Activated CD8-positive, alpha-beta memory T cell treated with anti-CD3 and anti-CD28 coated beads for 24 hours (primary cell): ENCODE data around the gene TMEM185B.
"Not testable (repeated sequence)": the region's sequence is repeated elsewhere in the genome, so short reads cannot be mapped to it uniquely, and the experiment has no call there.

Source experiments
- DNase-seq: peaks from one replicate; pipeline ENCODE4 v3.0.0-alpha.2; 2020

The TMEM185B gene

GRCh38 chr2:120251078-120251477 is 27.9 kb upstream of the TMEM185B start:
- DNase-seq = no peak

- DNase-seq = no peak
These were observed 27.4 kb upstream of the TMEM185B start for GRCh38 chr2:120250640-120251039.

- no peak for DNase-seq
These were observed 24.7 kb upstream of the TMEM185B start for GRCh38 chr2:120247851-120248250.

GRCh38 chr2:120246546-120247300 is 23.5 kb upstream of the TMEM185B start:
- DNase-seq = no peak

GRCh38 chr2:120245520-120246332 is 22.5 kb upstream of the TMEM185B start:
- no peak for DNase-seq

GRCh38 chr2:120244656-120245519 is 21.7 kb upstream of the TMEM185B start:
- DNase-seq = no peak

- no peak for DNase-seq
These were observed 20.8 kb upstream of the TMEM185B start for GRCh38 chr2:120243875-120244553.

GRCh38 chr2:120243211-120243610 is 20.0 kb upstream of the TMEM185B start:
- DNase-seq = no peak

GRCh38 chr2:120241684-120242083 is 18.5 kb upstream of the TMEM185B start:
- no peak for DNase-seq

- no peak for DNase-seq
These were observed 17.8 kb upstream of the TMEM185B start for GRCh38 chr2:120240901-120241429.

GRCh38 chr2:120239488-120240287 is 16.5 kb upstream of the TMEM185B start:
- DNase-seq = no peak

- no peak for DNase-seq
These were observed 15.7 kb upstream of the TMEM185B start for GRCh38 chr2:120238728-120239487.

GRCh38 chr2:120237491-120237902 is 14.3 kb upstream of the TMEM185B start:
- DNase-seq = no peak

- DNase-seq = no peak
These were observed 13.6 kb upstream of the TMEM185B start for GRCh38 chr2:120236791-120237190.

- DNase-seq = no peak
These were observed 13.1 kb upstream of the TMEM185B start for GRCh38 chr2:120236316-120236715.

- no peak for DNase-seq
These were observed 12.5 kb upstream of the TMEM185B start for GRCh38 chr2:120235681-120236080.

- DNase-seq = not testable (repeated sequence)
These were observed 12.0 kb upstream of the TMEM185B start for GRCh38 chr2:120235158-120235557.

GRCh38 chr2:120233292-120233691 is 10.1 kb upstream of the TMEM185B start:
- DNase-seq = no peak

GRCh38 chr2:120231974-120232635 is 8.9 kb upstream of the TMEM185B start:
- DNase-seq = peak; percentile 88

- DNase-seq = no peak
These were observed 8.4 kb upstream of the TMEM185B start for GRCh38 chr2:120231564-120231973.
